GM18517 (cell line): ENCODE data around the gene CTAG1A.
"Not testable (repeated sequence)": the region's sequence is repeated elsewhere in the genome, so short reads cannot be mapped to it uniquely, and the experiment has no call there.

Experiments used
- ATAC-seq: cut with Tn5 transposase; IDR thresholded peaks from one replicate; pipeline ENCODE4 v1.9.1; 2021; ENCODE audit warnings: mild to moderate bottlenecking, moderate library complexity; ENCODE audit not compliant: unreplicated experiment

The CTAG1A gene

GRCh38 chrX:154608823-154609222, 23.9 kb downstream of the CTAG1A start:
- not testable (repeated sequence) for ATAC-seq

GRCh38 chrX:154611146-154611545, 26.2 kb downstream of the CTAG1A start:
- ATAC-seq: not testable (repeated sequence)

- ATAC-seq: not testable (repeated sequence)
Measured at GRCh38 chrX:154613586-154613985, 28.7 kb downstream of the CTAG1A start.

GRCh38 chrX:154619182-154619581, 34.2 kb downstream of the CTAG1A start, which contains the start of gene CTAG1B:
Gene CTAG1B, minus strand, starts transcription at chrX:154619282. Its CDS starts 64 bp downstream, at chrX:154619218.
- not testable (repeated sequence) for ATAC-seq

- not testable (repeated sequence) for ATAC-seq
Measured at GRCh38 chrX:154620767-154621414, 36.0 kb downstream of the CTAG1A start.

- not testable (repeated sequence) for ATAC-seq
Measured at GRCh38 chrX:154628960-154629359, 44.0 kb downstream of the CTAG1A start.

GRCh38 chrX:154630949-154631348, 46.0 kb downstream of the CTAG1A start:
- not testable (repeated sequence) for ATAC-seq

- not testable (repeated sequence) for ATAC-seq
Measured at GRCh38 chrX:154633661-154634060, 48.7 kb downstream of the CTAG1A start.
